Hematopoietic multipotent progenitor cell treated with erythropoietin and hydrocortisone succinate and interleukin-3 and kit ligand, for 4 days (in vitro differentiated cells): Measurements from ENCODE around the gene SLC22A31.
"Not testable (repeated sequence)": the region's sequence is repeated elsewhere in the genome, so short reads cannot be mapped to it uniquely, and the experiment has no call there.

ENCODE experiments used
- DNase-seq: peaks from one replicate; pipeline ENCODE4 v3.0.0-alpha.2; 2015

SLC22A31 gene

GRCh38 chr16:89178453-89179147 lies 21.7 kb downstream of the SLC22A31 start:
- no peak for DNase-seq

DNA sequence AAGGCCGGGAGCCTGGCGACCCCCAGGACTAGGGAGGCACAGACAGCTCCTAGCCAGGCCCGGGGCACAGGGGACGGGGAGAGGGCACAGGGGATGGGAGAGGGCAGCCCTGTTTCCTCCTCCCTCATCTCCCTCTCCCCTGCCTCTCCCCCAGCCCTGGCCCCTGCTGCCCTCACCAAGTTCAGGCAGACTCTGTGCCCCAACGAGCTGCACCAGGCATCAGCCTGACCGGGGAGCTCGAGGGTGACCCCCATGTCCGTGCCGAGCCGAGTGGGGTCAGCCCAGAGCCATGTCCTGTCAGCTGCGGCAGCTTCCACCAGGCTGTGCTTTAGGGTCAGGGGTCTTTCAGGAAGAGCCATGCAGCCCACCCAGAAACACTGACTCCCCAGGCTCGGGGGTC lies 22.8 kb downstream of the SLC22A31 start:
- DNase-seq: no peak

DNA sequence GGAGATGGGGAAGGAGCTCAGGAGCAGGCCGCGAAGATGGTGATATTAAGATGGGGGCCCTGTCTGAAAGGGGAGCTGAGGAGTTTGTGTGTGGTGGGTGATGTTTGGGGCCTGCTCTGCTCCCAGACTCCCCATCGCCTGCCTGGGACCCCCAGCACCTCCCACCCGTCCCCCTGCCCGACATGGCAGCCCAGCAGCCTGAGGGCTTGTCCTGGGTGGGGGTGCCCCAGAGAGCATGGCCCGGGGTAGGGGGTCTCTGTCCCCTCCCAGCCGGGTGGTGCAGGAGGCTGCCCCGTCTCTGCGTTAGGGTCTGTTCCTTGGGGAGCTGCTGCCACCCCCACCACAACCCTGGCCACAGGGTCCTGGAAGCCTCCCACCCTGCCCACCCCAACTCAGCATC lies 23.6 kb downstream of the SLC22A31 start:
- DNase-seq: no peak

- DNase-seq: no peak
Observed at GRCh38 chr16:89176147-89176690, 24.1 kb downstream of the SLC22A31 start.

- no peak for DNase-seq
Observed at GRCh38 chr16:89175280-89176146, 24.8 kb downstream of the SLC22A31 start.

- DNase-seq: no peak
Observed at GRCh38 chr16:89174877-89175276, 25.5 kb downstream of the SLC22A31 start.

GRCh38 chr16:89174055-89174827 lies 26.1 kb downstream of the SLC22A31 start:
- DNase-seq: no peak

GRCh38 chr16:89173174-89173921 lies 27.0 kb downstream of the SLC22A31 start:
- DNase-seq: no peak

DNA sequence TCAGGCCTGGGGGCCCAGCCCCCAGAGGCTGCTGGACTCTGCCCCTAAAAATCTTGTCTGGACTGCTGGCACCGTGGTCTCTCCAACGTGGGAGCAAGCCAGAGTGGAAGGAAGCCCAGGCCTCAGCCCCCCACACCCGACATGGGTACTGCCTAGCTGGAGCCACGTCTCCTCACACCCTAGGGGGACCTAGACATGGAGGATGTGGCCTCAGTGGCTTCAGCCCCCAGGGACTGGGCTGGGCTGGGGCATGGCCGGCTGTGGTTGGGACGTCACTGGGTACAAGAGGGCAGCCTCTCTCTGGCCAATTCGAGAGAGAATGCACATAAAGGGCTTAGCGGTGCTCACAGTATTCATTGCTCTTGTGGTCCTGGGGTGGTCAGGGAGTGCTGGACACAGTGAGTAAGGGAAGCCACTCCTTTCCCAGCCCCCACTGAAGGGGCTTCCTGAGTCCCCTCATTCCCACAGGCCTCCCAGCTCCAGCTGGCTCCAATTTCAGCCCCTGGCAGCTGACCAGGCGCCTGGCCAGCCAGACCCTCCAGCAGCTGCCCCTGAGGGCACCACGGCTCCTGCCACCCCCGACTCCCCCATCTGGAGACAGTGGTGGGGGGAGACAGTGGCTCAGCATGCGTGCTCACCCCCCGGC lies 27.7 kb downstream of the SLC22A31 start:
- DNase-seq: no peak

- no peak for DNase-seq
Observed at GRCh38 chr16:89172171-89172527, 28.2 kb downstream of the SLC22A31 start.

DNA sequence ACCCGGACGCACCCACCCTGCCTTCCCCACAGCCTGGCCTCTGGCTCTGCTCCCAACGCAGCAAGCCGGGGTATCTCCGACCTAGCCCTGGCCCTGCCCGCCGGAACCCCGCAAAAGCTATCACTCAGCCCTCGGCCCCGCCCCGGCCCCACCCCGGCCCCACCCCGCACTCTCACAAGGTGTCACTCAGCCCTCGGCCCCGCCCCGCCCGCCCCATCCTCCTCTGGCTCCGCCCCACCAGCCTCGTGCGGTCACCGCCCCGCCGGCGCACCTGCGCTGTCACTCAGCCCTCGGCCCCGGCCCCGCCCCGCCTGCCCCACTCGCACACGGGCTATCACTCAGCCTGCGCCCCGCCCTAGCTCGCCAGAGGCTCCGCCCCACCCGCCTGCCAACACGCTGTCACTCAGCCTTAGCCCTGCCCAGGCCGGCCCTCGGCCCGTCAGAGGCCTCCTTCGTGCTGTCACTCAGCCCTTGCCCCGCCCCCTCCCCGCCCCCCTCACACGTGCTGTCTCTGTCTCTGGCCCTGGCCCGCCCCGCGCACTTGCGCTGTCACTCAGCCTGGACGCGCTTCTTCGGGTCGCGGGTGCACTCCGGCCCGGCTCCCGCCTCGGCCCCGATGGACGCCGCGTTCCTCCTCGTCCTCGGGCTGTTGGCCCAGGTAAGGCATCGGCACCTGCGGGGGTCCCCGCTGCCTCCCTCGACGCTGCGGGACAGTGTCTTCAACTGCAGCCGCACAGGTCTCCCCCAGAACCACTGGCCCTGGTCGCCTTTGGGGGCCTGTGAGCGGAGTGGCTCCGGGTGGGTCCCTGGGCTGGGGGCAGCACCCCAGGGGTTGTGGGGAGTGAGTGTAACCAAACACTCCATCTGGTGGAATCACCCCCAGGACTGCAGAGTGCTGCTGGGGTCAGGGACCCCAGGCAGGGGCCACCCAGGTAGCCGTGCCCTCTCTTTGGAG lies 28.8 kb downstream of the SLC22A31 start, which contains the start of gene CDH15:
Gene CDH15, plus strand, starts transcription at position 533 of the 955 bp plus-strand sequence. Its CDS starts 84 bp downstream, at position 617.
- DNase-seq: peak; percentile 98

DNA sequence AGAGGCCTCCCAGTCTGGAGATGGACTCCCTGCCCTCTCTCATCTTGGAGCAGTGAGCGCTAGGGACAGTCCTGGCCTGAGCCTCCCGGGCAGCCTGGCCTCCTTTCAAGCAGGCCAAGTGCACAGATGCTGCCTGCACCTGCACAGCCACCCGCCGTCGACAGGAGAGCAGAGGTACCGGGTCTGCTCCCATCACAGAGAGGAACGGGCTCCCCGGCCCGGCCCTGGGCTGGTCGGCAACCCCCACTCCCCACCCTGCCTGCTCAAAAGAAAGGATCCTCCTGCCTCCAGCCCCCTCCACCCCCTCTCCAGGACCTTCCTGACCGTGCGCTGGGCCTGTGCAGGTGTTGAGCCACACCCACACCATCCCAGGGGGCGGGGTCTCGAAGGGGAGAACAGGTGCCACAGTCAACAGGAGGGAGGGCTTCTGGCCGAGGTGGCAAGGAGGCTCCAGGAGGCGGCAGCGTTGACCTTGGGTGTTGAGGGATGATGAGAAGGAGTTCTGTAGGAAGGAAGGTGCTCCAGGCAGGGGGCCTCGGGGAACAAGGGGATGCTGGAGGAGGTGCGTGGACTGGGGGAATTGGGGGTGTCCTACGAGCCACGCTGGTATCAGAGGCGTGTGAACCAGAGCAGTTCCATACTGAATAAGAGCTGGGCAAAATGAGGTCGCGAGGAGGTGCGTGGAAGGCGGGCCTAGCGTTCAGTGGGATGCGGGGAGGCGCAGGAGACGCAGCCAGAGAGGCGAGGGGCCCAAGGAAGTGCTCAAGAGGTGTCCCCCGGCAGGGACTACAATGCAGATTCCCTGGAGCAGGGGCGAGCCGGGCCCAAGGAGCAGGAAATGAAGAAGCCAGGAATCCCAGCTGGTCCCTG lies 29.8 kb downstream of the SLC22A31 start:
- DNase-seq: no peak

DNA sequence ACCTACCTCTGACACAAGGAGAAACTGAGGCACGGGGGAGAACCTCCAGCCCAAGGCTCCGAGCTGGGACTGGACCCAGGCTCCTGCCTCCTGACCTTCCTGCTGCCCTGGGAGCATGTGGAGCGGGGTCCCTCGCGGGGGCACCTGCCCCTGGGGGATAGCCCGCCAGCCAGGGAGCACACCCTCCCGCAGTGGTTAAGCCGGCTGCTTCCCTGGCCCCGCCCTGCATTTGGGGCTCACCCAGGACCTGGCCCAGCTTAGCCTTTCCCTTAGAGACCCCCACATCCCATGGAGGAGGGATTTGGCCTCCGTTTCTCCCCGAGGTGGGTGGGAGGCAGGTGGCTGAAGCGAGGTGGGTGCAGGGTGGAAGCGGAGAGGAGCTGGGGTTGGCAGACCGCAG lies 30.6 kb downstream of the SLC22A31 start:
- DNase-seq: no peak

DNA sequence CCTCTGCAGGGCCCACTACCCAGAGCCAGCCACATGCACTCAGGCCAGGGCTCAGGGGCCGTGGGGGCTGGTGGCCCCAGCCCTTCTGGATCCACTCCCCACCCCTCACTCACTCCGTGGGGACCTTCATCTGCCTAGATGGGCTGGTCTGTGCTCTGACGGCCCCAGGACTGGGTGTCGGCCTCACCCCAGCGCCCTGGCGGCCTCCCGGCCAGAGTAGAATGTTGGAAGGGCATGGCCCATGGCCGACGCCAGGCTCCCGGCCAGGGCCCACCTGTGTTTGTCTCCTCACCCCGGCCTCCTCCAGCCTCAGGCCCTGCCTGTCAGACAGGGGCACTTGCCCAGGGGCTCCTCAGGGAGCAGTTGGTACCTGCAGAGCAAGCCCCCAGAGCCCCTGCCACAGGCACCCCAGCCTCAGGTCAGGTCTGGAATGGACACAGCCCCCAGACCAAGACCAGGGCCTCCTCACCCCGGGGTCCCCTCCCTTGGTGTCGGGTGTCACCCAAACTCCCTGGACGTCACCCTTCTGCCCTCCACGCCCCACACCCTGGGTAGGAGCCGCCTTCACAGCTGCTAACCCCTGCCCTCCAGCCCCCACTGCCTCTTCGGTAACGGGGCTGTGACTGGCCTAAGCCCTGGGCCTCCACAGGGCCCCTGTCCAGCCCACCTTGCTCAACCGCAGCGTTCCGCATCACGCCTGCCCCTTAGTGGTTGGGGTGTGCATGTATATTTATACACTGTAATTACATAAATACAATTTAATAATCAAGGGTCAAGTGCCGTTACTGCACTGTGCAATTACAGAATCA lies 31.8 kb downstream of the SLC22A31 start:
- DNase-seq: no peak

GRCh38 chr16:89167425-89167941 lies 32.9 kb downstream of the SLC22A31 start:
- peak; percentile 92 for DNase-seq

GRCh38 chr16:89166696-89167424 lies 33.5 kb downstream of the SLC22A31 start:
- no peak for DNase-seq

DNA sequence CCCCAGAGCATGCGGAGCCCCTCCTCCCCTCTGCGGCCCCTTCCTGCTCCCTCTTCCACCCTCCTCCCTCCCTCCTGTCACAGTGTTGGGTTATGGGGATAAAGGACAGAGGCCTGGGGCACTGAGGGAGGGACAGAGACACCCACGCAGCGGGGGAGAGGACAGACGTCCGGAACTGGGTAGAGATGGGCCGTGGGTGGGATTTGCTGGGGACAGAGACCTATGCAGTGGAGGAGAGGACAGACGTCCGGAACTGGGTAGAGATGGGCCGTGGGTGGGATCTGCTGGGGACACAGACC lies 34.7 kb downstream of the SLC22A31 start:
- not testable (repeated sequence) for DNase-seq
